Left kidney (tissue), 2 donors: Measurements from ENCODE around the gene COL28A1. TPM values are rescaled to one million over a fixed set of nuclear protein-coding genes. Genes with fewer than 3 reads are reported as not detected.
"Not testable (repeated sequence)": the region's sequence is repeated elsewhere in the genome, so short reads cannot be mapped to it uniquely, and the experiment has no call there.

Experiments used
- DNase-seq: peaks from one replicate; pipeline ENCODE4 v3.0.0-alpha.2; 2013
- polyA plus RNA-seq: library from polyadenylated mRNA; unstranded; fragments of 120-200 nt; gene quantifications from one replicate; pipeline ENCODE4 v1.2.1, GENCODE V29; 2013; ENCODE audit not compliant: insufficient read length

COL28A1 gene
- polyA plus RNA-seq, 1 donor = 11.9 TPM

DNA sequence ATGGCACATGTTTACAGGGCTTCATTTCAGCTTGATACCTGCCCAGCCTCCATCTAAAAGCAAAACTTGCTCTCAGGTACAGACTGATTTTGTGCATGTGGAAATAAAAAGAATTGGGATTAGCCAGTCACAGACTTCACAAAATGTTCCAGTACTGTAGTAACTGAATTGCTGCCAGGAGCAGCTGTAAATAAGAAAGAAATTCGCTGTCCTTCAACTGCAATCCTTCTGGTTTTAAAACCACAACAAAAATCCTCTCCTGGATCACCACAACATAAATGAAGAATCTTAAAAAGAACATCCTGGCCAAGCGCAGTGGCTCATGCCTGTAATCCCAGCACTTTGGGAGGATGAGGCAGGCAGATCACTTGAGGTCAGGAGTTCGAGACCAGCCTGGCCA is 27.1 kb upstream of the COL28A1 start:
- no peak for DNase-seq

DNA sequence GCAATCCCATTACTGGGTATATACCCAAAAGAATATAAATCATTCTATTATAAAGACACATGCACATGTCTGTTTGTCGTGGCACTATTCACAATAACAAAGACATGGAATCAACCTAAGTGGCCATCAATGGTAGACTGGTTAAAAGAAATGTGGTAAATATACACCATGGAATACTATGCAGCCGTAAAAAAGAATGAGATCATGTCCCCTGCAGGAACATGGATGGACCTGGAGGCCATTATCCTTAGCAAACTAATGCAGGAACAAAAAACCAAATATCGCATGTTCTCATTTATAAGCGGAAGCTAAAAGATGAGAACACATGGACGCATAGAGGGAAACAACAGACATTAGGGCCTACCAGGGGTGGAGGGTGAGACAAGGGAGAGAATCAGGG is 25.9 kb upstream of the COL28A1 start:
- DNase-seq = not testable (repeated sequence)

DNA sequence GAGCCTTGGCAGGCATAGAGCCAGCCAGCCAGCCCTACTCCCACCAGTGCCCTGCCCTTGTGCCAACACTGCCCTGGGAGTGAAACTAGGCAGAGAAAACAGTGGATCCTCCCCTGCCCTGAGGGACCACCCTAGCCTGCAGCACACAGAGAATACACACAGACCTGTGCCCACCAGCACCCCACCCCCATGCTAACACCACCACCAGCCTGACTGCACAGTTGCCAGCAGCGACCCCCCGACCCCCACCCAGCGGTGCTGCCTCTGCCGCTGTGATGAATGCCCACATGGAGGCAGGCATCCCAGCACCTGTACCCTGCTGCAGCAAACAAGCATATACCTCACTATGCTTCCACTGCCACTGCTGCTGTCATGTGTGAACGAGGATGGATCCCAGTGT is 21.6 kb upstream of the COL28A1 start:
- no peak for DNase-seq

DNA sequence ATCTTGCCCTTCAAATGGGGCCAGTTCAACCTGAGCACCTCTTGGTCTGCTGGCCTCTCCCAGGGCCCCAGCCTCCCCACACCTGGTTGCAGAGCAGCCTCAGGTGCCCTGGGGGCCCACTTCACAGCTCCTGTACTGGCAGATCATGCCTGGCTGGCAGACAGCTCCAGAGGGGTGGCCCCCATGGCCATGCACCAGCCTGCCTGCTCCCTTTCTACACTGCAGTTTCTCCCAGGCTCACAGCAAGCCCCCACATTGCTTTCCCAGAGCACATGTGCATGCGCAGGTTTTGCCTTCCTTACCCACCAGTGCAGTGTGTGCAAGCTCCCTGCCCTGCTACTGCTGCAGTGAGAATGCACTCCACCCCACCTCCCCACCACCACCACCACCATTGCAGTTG is 21.2 kb upstream of the COL28A1 start:
- no peak for DNase-seq

DNA sequence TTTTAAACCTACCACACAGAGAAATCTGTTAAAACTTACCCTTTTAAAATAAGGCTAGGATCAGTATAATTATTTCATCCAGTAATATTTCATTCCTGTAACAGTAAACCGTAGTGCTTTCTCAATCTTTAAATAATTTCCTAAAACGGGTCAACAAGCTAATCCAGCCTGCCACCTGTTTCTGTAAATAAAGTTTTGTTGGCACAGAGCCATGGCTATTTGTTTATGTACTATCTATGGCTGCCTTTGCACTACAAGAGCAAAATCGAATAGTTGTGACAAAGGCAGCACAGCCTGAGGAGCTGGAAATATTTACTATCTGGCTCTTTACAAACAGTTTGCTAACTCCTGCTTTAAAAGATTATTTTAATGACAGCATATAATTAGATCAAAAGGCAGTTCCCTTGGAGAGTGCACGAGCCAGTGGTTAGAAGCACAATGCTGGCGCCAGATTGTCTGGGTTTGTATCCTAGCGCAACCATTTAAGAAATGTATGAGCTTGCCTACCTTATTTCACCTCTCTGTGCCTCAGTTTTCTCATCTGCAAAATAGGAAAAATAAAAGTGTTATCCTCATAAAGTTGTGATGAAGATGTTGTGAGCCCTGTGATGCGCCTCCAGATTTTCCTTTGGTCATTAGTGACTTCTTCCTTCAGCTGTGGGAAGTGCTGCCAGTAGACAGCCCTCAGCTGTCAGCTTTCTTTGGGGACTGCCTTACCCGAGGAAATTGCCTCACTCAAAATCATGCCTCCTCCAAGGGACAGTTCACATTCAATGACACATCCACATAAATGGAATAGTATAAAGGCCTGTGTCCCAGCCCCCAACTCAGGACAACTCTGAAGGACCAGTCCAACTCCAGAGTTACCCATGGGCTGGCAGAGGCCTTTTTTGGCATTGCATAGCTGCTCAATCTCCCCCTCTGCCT is 19.2 kb upstream of the COL28A1 start:
- DNase-seq = no peak

DNA sequence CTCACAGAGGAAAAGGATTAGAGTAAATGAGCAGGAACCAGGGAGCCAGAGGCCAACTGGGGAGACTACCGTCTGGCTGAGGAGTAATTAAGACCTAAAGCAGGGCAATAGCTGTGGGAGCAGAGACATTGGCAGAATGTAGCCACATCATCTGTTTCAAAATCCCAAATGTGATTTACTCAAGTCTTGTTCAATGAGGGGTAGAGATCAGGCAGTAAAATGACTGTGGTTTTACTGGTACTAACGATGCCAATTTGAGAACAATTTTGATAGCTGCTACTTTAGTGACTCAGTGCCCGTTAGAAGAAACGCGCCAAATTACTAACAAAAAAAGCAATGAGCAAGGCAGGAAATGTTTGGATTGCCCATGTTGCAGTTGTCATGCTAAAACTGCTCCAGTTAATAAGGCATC is 18.4 kb upstream of the COL28A1 start:
- no peak for DNase-seq

DNA sequence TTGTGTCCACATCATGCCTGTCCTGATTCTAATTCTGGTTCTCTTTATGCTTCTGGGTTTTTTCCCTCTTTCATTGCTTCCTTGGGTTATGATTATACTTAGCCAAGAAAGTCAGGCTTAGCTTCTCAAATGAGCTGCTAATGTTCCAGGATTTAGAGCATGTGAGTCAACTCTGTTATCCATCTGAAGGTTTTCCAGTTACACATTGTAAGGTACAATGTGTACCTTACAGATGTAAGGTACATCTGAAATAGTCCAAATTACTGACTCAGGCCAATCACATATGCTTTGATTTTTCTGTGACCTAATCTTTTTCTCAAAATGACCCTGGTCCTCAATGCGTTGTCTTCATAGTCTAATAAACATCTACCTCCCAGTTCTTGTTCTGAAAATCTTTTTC is 17.7 kb upstream of the COL28A1 start:
- DNase-seq = no peak

DNA sequence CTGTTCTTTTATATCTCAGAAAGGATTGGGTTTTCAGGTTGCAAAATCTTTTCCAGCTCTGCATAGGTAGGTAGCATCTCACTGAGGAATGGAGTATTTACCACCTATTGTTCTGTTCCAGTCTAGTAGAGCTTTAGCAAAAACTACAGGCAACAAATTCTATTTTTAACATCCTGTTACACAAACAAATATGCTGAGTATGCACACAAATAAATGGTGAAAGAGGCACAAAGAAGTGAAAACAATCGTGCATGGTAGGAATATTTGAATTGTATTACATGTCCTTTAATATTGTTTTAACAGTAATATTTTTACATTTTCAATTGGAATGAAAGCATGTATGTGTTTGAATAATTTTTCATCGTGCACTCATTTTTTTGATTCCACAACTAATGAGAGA is 16.5 kb upstream of the COL28A1 start:
- DNase-seq = no peak

DNA sequence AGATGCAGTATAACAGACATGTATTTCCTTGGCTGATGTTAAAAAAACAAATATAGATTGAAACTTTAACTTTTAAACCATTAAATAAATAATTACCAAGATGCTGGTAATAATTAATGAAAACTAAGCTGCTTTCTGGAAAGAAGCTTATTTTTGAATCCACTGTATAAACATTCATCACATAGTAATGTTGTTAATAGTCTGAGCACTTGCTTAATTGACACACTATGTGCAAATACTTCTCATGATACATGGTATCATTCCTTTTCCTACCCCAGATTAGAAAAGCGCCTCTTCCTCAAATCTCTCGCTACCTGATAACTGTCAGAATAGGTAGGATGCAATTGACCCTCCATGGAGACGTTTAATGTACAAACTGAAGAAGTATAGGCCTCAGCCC is 15.0 kb upstream of the COL28A1 start:
- no peak for DNase-seq

DNA sequence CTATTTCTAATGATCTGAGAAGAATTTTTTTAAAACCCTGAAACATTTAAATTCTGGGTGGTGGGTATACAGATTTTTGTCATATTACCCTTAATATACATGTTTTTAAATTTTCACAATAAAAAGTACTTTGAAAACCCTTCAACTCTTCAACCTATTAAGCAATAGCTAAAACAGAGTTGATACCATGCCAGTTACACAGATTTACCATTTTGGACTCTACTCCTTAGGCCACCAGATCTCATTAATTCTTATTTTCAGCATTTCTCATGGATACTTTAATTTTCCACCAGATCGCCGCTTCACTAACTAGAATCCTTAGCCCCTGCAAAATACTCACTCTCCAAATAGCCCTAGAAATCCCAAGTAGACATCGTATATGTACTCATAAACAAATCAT is 12.7 kb upstream of the COL28A1 start:
- DNase-seq = no peak

DNA sequence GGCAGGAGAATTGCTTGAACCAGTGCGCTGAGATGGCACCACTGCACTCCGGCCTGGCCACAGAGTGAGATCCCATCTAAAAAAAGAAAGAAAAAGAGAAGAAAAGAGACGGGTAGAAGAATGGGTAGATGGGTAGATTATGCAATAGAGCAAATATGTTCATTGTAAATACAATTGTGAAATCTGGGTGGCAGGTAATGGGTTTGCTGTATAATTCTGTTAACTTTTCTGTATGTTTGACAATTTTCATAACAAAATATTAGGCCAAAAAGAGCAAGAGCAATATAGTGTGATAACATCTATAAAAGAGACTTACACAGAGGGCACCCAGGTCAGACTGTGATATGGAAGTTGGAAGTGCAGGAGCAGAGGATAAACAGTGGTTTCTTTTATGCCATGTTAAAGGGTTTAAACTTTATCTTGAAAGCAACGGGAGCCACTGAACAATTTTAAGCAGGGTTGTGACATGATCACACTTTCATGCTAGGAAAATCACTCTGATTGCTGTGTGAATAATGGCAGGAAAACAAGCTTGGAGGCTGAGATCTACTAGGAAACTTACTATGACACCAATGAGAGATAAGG is 6.7 kb upstream of the COL28A1 start:
- DNase-seq = no peak

DNA sequence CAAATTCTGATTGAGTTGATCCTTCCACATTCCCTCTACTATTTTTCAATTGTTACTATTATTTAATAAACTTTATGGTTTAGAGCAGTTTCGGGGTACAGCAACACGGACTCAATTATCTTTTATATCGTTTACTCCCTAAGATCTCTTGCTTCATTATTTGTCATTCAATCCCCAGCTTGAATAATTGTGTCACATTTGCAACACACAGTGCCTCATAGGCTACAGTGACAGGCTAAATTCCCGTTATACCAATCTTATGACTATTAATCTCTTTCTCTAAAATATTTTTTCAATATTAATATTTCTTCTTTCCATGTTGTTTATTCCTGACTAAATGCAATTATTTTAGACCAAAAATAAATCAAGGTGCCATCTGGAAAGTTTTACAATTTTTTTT is 4.0 kb upstream of the COL28A1 start:
- no peak for DNase-seq

DNA sequence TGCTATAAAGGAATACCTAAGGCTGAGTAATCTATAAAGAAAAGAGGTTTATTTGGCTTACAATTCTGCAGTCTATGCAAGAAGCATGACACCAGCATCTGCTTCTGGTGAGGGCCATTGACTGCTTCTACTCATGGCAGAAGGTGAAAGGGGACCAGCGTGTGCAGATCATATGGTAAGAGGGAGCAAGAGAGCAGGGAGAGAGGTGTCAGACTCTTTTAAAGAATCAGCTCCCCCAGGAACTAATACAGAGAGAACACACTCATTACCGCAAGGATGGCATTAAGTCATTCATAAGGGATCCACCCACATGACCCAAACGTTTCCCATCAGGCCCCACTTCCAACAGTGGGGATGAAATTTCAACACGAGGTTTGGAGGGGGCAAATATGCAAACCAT is 3.5 kb upstream of the COL28A1 start:
- DNase-seq = no peak

DNA sequence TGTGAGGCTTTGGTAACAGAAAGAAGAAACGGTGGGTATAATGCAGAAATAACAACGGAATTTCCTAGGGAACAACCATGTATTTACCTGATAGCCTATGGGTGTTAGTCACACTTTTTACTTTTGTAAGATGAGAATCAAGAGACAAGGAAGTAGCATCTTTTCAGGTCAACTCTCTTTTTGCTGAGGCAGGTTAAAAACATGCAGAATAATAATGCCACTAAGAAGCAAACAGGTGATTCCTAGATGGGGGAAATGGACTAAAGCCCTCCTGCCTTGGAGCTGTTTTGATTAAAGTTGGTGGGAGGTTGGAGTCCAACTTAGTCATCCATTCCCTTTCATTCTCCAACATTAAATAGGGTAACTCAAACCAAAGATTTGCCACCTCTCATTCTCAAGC is 2.0 kb upstream of the COL28A1 start:
- DNase-seq = no peak

DNA sequence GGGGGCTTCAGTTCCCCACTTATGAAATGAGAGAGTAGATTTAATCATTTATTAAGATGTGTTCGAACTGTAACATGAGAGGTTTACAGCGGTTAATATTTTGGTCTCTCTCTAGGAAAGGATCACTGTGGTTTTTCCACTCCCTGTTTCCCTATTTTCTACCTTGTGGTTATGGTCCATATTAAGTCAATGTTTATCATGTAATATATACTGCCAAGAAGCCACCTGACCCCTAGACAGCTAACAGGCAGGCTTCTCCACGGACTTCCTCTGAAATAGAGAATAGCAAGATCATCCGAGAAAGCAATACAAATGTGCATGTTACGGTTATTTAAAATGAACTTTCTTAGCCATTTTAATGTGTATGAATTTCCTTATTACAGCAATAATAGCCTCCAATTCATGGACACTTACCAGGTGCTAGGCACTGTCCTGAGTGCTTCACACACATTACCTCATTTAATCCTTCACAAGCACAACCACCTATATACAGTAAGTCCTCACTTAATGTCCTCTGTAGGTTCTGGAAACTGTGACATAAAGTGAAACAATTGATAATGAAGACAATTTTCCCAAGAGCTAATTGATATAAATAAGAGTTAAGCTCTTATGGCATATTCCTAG is 835 bp upstream of the COL28A1 start:
- no peak for DNase-seq

DNA sequence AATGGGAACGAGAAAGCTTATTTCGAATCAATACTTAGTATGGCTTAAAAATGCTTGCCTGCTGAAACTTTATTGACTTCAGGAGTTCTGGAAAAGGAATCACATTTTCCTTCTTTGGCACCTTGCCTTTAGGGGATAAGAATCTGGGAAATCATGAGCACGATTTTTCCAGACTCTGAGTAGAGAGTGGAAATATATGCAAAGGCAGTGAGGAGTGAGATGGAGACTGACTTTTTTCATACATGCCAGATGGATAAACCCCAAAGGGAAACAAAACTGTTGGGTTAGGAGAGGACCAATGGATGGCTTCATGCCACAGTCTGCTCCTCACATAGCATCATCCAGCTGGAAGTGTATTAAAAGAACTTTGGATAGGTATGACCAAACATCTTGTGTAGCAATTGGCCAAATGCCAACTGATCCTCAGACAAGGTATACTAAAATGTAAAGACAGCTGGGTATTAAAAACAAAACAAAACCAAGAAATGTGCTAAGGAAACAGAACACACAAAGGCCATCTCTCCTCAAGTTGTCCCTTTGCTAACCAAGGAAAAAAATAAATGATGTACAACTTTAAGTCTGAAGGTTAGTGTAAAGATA is 1.7 kb downstream of the COL28A1 start:
- no peak for DNase-seq

DNA sequence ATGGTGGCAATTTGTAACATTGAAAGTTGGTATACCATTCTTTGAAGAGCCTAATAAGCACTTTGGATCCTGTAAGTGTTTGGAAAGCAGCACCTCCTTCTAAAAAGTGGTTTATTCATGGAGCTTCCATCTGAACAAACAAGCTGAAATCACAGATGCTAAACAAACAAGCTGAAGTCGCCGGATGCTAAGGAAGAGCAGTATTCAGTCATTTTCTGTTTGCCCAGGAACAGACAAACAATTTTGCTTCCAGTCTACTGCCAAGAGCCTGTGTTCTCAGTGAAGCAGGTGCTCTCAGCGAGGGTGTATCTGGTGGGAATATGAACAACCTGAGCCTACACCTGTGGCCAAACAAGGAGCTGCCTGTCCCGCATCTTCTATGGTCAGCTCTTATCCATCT is 6.3 kb downstream of the COL28A1 start:
- no peak for DNase-seq

DNA sequence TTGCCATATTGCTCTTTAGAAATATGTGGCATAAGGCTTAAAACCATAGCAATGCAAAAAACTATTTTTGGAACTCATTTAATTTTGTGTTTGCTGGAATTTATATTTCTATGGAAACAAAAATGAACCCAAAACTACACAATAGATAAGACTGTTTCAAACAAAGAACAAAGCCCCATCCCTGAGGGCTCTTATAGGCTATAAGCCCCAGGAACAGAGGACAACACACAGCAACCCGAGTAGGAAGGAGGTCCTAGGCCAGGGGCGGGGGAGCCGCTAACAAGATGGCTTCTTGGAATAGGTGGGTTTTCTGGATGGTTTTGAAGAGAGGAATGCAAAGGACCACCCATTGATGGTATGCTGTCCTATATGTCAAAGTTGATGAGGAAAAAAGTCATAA is 8.6 kb downstream of the COL28A1 start:
- no peak for DNase-seq

DNA sequence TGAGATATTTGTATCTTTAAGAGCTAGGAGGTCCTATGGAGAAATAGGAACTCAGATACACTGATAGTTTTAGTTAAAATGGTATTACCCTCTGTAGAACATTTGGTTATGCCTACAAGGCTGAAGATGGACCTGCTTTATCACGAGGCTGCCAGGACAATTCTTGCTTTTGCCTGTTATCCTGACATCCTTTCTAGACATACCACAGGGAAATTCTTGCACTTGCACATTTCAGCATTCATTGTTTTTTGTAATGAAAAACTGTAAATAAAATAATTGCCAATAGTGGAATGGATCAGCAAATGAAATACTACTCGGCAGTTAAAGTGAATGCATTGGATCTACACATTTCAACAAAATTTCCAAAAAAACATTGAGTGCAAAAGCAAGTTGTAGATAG is 9.7 kb downstream of the COL28A1 start:
- no peak for DNase-seq

DNA sequence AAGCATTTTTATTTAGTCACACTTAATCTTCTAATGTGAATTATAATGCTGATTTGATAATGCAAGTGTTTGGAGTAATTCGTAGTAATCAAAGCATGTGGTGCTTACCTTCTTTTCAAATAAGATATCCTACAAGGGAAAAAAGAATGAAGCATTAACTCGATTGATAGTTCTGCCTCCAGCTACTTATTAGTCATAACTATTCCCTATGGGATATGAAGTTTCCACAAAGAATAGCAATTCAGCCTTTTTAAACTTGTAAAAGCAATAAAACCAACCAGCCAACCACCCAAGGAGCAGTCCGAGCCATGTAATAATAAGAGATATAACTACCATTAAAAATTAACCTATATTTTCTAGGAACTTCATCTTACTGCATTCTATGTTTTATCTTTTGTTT is 11.6 kb downstream of the COL28A1 start:
- DNase-seq = no peak

DNA sequence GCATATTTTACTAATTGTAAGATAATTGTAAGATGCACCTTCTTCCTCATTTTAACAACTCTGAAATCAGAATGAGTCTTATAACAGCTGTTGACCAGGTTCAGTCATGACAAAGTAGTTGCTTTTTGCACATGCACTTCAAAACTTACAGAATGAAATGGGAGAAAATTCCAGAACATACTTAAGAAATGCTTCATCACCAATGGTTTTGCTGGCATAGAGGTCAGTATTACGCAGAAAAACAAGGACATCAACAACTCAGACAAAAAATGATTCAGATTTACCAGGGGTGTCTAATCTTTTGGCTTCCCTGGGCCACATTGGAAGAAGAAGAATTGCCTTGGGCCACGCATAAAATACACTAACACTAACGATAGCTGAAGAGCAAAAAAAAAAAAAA is 13.3 kb downstream of the COL28A1 start:
- no peak for DNase-seq

DNA sequence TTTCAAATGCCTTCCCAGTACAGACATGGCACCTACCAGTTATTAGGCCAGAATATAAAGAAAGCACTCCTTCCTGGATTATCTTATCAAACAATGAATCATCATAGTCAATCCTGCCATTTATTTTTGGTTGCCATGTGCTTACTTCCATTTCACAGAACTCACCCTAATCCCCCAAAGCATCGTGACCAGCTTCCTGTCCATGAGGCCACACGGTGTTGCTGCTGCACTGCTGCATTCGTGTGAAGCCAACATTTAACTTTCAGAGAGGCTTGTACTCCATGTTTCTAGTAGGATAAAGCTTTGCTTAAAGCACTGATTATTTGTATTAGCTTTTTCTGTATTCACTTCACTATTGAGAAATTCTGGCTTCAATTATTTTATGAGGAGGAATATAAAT is 14.4 kb downstream of the COL28A1 start:
- DNase-seq = no peak

DNA sequence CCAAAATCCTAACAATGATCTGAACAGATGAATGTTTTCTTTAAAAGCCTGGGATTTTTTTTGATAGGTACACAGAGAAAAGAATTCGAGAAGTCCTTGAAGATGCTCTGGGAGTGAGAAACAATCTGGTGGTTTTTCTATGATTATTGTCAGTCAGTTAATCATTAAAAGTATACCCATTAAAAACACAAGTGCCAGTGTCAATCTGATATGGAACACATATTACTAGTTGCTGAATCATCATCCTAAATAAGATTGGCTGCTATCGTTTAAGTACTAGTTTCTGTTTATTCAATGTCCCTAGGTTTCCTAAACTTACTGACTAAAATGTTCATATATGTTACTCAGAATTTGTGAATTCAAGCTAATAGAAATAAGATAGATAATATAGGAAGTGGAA is 16.1 kb downstream of the COL28A1 start:
- no peak for DNase-seq
